Esophagus squamous epithelium (tissue), 5 donors: Measurements from ENCODE around the gene DAB1. TPM values are rescaled to one million over a fixed set of nuclear protein-coding genes. Genes with fewer than 3 reads are reported as not detected.

Source experiments
- DNase-seq: peaks from one replicate; lab custom pipeline; 2025; lab: John Stamatoyannopoulos, UW
- H3K27ac ChIP-seq, 4 donors: fragments of 200-600 bp; sonication (generic); one replicate each; pipeline ENCODE4 v1.5.1; 2016 to 2019; ENCODE audit warnings: mild to moderate bottlenecking in 1 of 4
- H3K27me3 ChIP-seq, 4 donors: fragments of 200-600 bp; sonication (generic); 1 replicate in 3 of 4; 2 replicates in 1 of 4; pipeline versions ENCODE4 v1.5.1 to v1.6.0; 2017 to 2021; ENCODE audit warnings: antibody characterized with exemption in 1 of 4
- H3K36me3 ChIP-seq, 3 donors: fragments of 200-600 bp; sonication (generic); one replicate each; pipeline ENCODE4 v1.5.1; 2016 to 2019
- H3K4me1 ChIP-seq, 3 donors: fragments of 200-600 bp; sonication (generic); one replicate each; pipeline ENCODE4 v1.5.1; 2017 to 2019
- H3K4me3 ChIP-seq, 4 donors: fragments of 200-600 bp; sonication (generic); 1 replicate in 3 of 4; 2 replicates in 1 of 4; pipeline ENCODE4 v1.5.1; 2016 to 2019; ENCODE audit warnings: mild to moderate bottlenecking in 2 of 4, moderate library complexity in 1 of 4
- H3K9me3 ChIP-seq, 3 donors: fragments of 200-600 bp; sonication (generic); one replicate each; pipeline ENCODE4 v1.5.1; 2016 to 2019
- CTCF ChIP-seq, 6 experiments: fragments of 450-650 bp in 4 of 6; fragments of 200-600 bp in 2 of 6; sonication (generic) in 2 of 6; IDR thresholded peaks; one replicate each; pipeline ENCODE4 v1.5.1; 2016 to 2019; ENCODE audit warnings: antibody characterized with exemption in 6 of 6, mild to moderate bottlenecking in 4 of 6, moderate library complexity in 4 of 6
- POLR2A ChIP-seq, 4 donors: fragments of 450-650 bp; IDR thresholded peaks; one replicate each; pipeline ENCODE4 v1.6.1; 2017; ENCODE audit warnings: antibody characterized with exemption in 4 of 4, mild to moderate bottlenecking in 4 of 4, moderate library complexity in 3 of 4
- WGBS, 2 donors: methylation state at CpG; one replicate each; pipeline ENCODE4 v1.1.5; 2018; 5-methylcytosine and 5-hydroxymethylcytosine counted together
- intact Hi-C: fragments of 100-400 bp; cut with DNase I; formaldehyde crosslinking; loops from one replicate; pipeline ENCODE4 v1.15.0; 2022
- total RNA-seq, 4 donors: library from RNA; depleted of rRNA; stranded (reverse); fragments of >200 nt; gene quantifications; one replicate each; pipeline ENCODE4 v1.1.0, GENCODE V29; 2016
- donor health status: DM: yes; HTN: yes; CAD: no.

Gene DAB1
- total RNA-seq, 4 donors from 2014 or later, result under 0.01 TPM; not detected in 3

DNA sequence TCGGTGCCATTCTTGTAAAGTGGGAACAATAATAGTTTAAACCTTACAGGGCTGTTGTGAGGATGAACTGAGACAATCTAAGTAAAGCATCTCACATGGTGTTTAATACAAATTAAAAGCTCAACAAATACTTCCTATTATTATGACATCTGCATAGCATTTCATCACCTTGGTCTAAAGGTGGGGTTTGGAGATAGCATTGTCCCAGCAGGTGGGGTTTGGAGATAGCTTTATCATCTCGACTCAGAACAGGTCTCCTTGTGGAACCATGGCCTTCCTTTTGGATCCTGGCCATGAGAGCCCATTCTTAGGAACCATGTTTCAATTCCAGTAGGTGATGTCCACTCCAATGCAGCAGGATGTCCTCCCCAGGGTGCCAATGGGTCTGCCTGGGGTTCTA is 437.5 kb downstream of the DAB1 start:
- Histone ChIP-seq H3K27me3 (peaks cover 0 to 6% (median 0%) of the 10 kb centered on the region in 4 donors), H3K4me3 (no peak overlapping the region), H3K36me3 (no peaks in the 10 kb centered on the region), H3K9me3 (no peaks in the 10 kb centered on the region), H3K27ac (no peak overlapping the region), H3K4me1 (no peaks in the 10 kb centered on the region)
- intact Hi-C loops, result no loop called here
- no peak for DNase-seq
- no peak for TF ChIP-seq POLR2A (IDR thresholded peaks at IDR 0.05)
- no peak for TF ChIP-seq CTCF (IDR thresholded peaks at IDR 0.05)
- 71 to 76% methylated on average over 2 of the region's 2 CpGs for WGBS, 2 donors

DNA sequence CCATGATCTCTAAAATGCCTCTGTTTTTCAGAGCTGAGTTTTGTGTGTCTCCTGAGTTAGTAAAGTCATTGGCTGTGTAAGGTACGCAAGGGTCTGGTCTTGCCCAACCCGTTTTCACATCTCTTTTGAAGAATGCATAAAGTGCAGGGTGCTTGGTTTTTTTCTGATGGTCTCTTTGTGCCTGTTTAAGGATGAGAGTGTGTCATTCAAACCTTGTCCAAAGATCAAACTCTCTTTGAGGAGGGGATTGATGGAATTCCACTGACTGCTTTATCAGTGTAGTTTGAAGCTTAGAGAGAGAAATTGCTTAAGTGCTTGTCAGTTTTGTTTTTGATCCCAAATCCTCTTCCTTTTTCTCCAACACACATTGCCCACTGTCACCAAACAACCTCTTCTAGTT is 438.0 kb downstream of the DAB1 start:
- no peaks in the 10 kb centered on the region for H3K9me3 ChIP-seq
- TF ChIP-seq CTCF (IDR thresholded peaks at IDR 0.05) (no peak), POLR2A (IDR thresholded peaks at IDR 0.05) (no peak)
- H3K27ac ChIP-seq, result no peak overlapping the region
- H3K4me1 ChIP-seq, result no peaks in the 10 kb centered on the region
- no peak for DNase-seq
- no peak overlapping the region for H3K4me3 ChIP-seq
- H3K27me3 ChIP-seq, result peaks cover 0 to 8% (median 0%) of the 10 kb centered on the region in 4 donors
- H3K36me3 ChIP-seq, result no peaks in the 10 kb centered on the region
- intact Hi-C loops, result no loop called here
- 58 to 81% methylated on average over 2 of the region's 2 CpGs for WGBS, 2 donors

DNA sequence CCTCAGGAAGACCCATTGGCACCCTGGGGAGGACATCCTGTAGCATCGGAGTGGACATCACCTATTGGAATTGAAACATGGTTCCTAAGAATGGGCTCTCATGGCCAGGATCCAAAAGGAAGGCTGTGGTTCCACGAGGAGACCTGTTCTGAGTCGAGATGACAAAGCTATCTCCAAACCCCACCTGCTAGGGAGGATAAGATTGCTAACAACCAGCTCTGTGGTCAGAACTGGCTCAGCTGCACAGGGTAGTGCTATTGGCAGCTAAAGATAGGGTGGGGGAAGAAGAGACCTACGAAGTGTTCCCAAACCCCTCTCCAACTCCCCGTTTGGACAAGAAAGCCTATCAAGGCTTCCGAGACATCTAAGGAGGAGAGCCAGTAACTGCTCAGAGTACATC is 440.4 kb downstream of the DAB1 start:
- Histone ChIP-seq H3K9me3 (no peaks in the 10 kb centered on the region), H3K36me3 (no peaks in the 10 kb centered on the region), H3K27me3 (peaks cover 0 to 17% (median 0%) of the 10 kb centered on the region in 4 donors), H3K4me3 (no peak overlapping the region), H3K4me1 (no peaks in the 10 kb centered on the region), H3K27ac (no peak overlapping the region)
- intact Hi-C loops, result no loop called here
- 68 to 83% methylated on average over 6 of the region's 6 CpGs for WGBS, 2 donors
- TF ChIP-seq POLR2A (IDR thresholded peaks at IDR 0.05) (no peak), CTCF (IDR thresholded peaks at IDR 0.05) (no peak)
- no peak for DNase-seq

GRCh38 chr1:56979986-56980755 is 443.7 kb downstream of the DAB1 start:
- Histone ChIP-seq H3K9me3 (no peaks in the 10 kb centered on the region), H3K27me3 (peaks cover 0 to 25% (median 0%) of the 10 kb centered on the region in 4 donors), H3K4me3 (no peak overlapping the region), H3K4me1 (no peaks in the 10 kb centered on the region), H3K27ac (no peak overlapping the region), H3K36me3 (no peaks in the 10 kb centered on the region)
- intact Hi-C loops, result no loop called here
- TF ChIP-seq CTCF (IDR thresholded peaks at IDR 0.05) (no peak), POLR2A (IDR thresholded peaks at IDR 0.05) (no peak)
- no peak for DNase-seq
- 28 to 44% methylated on average over 3 to 4 of the region's 4 CpGs for WGBS, 2 donors

GRCh38 chr1:56978819-56979218 is 445.0 kb downstream of the DAB1 start:
- whole genome bisulfite sequencing, 2 donors, result 68 to 69% methylated on average over 5 of the region's 5 CpGs
- Histone ChIP-seq H3K4me1 (no peaks in the 10 kb centered on the region), H3K9me3 (no peaks in the 10 kb centered on the region), H3K27ac (no peak overlapping the region), H3K4me3 (no peak overlapping the region), H3K27me3 (peaks cover 0 to 25% (median 0%) of the 10 kb centered on the region in 4 donors), H3K36me3 (no peaks in the 10 kb centered on the region)
- no peak for TF ChIP-seq CTCF (IDR thresholded peaks at IDR 0.05)
- TF ChIP-seq POLR2A (IDR thresholded peaks at IDR 0.05), result no peak
- DNase-seq, result no peak
- intact Hi-C loops, result no loop called here
